Mucosa of descending colon (tissue), 3 donors: ENCODE results near the gene UGT2B15. TPM values are rescaled to one million over a fixed set of nuclear protein-coding genes. Genes with fewer than 3 reads are reported as not detected.
"Not testable (repeated sequence)": the region's sequence is repeated elsewhere in the genome, so short reads cannot be mapped to it uniquely, and the experiment has no call there.

Experiments used
- ATAC-seq: fragments of 200-7000 bp; cut with Tn5 transposase; one replicate; pipeline ENCODE4 v1.9.1; 2020; ENCODE audit warnings: mild to moderate bottlenecking, moderate library complexity
- DNase-seq, 3 donors: peaks; one replicate each; pipeline ENCODE4 v3.0.0-alpha.2; 2020
- H3K36me3 ChIP-seq: fragments of 200-600 bp; one replicate; pipeline ENCODE4 v1.8.0; 2021; ENCODE audit warnings: low read depth, mild to moderate bottlenecking
- H3K4me1 ChIP-seq: fragments of 200-600 bp; one replicate; pipeline ENCODE4 v1.8.0; 2021; ENCODE audit warnings: low read depth, mild to moderate bottlenecking
- H3K4me3 ChIP-seq: fragments of 200-600 bp; one replicate; pipeline ENCODE4 v1.8.0; 2021; ENCODE audit warnings: mild to moderate bottlenecking
- H3K9me3 ChIP-seq: fragments of 200-600 bp; one replicate; pipeline ENCODE4 v1.8.0; 2021; ENCODE audit warnings: mild to moderate bottlenecking
- intact Hi-C, 2 donors: fragments of 100-400 bp; cut with DNase I in 1 of 2; cut with micrococcal nuclease in 1 of 2; formaldehyde crosslinking; loops; one replicate each; pipeline versions ENCODE4 v1.11.0 to v1.11.1; 2022; cut with DNase I, micrococcal nuclease
- total RNA-seq, 3 donors: library from RNA; stranded (reverse); fragmentation: NEBNext Ultra II Directional in 2 of 3; extraction: Animal tissue kit (Norgen Biotek cat#: 25700) in 2 of 3; gene quantifications; one replicate each; pipeline versions ENCODE4 v1.2.1 to v1.2.4, GENCODE V29; 2021 to 2023
- TF ChIP-seq, protein P1 (sequence below): fragments of 200-600 bp; IDR thresholded peaks from one replicate; pipeline ENCODE4 v1.8.0; 2022; ENCODE audit warnings: antibody characterized with exemption, mild to moderate bottlenecking
- donor health status: DM: no; HTN: no; CAD: no; lungs with moderate emphysema.
- donor health status: DM: no; HTN: no; CAD: no.
- donor health status: DM: no; HTN: yes; CAD: no.

UGT2B15 gene
- total RNA-seq, 3 donors from 2014 or later, result 61.8 to 203 (median 133) TPM

DNA sequence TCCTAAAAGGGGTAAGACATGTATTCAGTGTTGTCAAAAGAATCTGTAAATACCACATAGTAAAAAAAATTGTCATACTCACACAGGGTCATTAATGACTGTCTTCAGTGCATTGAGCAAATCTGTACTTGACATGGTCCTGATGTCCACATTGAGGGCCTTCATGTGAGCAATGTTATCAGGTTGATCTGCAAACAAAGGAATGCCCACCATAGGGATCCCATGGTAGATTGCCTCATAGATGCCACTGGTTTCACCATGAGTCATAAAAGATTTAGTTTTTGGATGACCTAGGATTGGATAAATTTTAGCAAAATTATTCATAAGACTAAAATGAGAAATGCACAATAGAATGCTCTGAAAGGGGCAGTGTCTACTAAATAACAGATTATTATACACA, 38.1 kb upstream of the UGT2B15 start:
- ATAC-seq (no peak), DNase-seq (no peak)
- Histone ChIP-seq H3K4me3 (no peak overlapping the region), H3K4me1 (no peaks in the 10 kb centered on the region), H3K36me3 (no peaks in the 10 kb centered on the region), H3K9me3 (no peaks in the 10 kb centered on the region)
- intact Hi-C loops, result no loop called here
- TF ChIP-seq, protein P1, sequence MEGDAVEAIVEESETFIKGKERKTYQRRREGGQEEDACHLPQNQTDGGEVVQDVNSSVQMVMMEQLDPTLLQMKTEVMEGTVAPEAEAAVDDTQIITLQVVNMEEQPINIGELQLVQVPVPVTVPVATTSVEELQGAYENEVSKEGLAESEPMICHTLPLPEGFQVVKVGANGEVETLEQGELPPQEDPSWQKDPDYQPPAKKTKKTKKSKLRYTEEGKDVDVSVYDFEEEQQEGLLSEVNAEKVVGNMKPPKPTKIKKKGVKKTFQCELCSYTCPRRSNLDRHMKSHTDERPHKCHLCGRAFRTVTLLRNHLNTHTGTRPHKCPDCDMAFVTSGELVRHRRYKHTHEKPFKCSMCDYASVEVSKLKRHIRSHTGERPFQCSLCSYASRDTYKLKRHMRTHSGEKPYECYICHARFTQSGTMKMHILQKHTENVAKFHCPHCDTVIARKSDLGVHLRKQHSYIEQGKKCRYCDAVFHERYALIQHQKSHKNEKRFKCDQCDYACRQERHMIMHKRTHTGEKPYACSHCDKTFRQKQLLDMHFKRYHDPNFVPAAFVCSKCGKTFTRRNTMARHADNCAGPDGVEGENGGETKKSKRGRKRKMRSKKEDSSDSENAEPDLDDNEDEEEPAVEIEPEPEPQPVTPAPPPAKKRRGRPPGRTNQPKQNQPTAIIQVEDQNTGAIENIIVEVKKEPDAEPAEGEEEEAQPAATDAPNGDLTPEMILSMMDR, result no peak

- H3K36me3 ChIP-seq, ATAC-seq, H3K4me3 ChIP-seq, DNase-seq, H3K4me1 ChIP-seq, intact Hi-C loops, H3K9me3 ChIP-seq: not testable (repeated sequence)
These were observed 32.7 kb upstream of the UGT2B15 start for GRCh38 chr4:68703168-68703567.

DNA sequence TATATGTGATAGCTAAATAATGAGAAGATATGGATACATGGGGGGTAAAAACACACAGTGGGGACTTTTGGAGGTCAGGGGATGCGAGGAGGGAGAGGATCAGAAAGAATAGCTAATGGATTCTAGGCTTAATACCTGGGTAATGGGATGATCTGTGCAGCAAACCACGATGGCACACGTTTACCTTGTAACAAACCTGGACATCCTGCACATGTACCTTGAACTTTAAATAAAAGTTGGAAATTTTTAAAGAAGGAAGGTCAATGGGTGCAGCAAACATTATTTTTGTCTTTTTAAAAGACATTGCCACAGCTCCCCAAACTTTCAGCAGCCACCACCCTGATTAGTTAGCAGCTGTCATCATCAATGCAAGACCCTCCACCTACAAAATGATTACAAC, 29.7 kb upstream of the UGT2B15 start:
- DNase-seq (no peak), ATAC-seq (no peak)
- TF ChIP-seq, protein P1, result no peak
- H3K36me3 ChIP-seq, result no peaks in the 10 kb centered on the region
- intact Hi-C loops, result no loop called here
- H3K4me3 ChIP-seq, result no peak overlapping the region
- H3K9me3 ChIP-seq, result no peaks in the 10 kb centered on the region
- H3K4me1 ChIP-seq, result no peaks in the 10 kb centered on the region

- Histone ChIP-seq H3K4me3 (no peak overlapping the region), H3K4me1 (no peaks in the 10 kb centered on the region), H3K36me3 (no peaks in the 10 kb centered on the region), H3K9me3 (peaks cover 18% of the 10 kb centered on the region)
- DNase-seq (no peak), ATAC-seq (no peak)
- intact Hi-C loops, result no loop called here
- TF ChIP-seq, protein P1, result no peak
These were observed 23.0 kb upstream of the UGT2B15 start for GRCh38 chr4:68693325-68694075.

DNA sequence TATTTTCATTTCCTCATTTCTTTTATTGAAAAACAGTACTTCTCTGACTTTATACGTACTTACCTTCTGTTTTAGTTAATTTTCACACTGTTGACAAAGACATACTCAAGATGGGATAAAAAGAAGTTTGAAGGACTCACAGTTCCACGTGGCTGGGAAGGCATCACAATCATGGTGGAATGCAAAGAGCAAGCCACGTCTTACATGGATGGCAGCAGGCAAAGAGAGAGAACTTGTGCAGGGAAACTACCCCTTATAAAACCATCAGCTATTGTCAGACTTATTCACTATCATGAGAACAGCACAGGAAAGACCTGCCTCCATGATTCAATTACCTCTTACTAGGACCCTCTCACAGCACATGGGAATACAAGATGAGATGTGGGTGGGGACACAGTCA, 20.7 kb upstream of the UGT2B15 start:
- intact Hi-C loops, result no loop called here
- DNase-seq, result no peak

GRCh38 chr4:68683034-68683433, 12.6 kb upstream of the UGT2B15 start:
- TF ChIP-seq, protein P1, result no peak
- Histone ChIP-seq H3K9me3 (peaks cover 4% of the 10 kb centered on the region), H3K36me3 (no peaks in the 10 kb centered on the region), H3K4me1 (no peaks in the 10 kb centered on the region), H3K4me3 (no peak overlapping the region)
- DNase-seq, result no peak
- no peak for ATAC-seq
- intact Hi-C loops, result no loop called here

More for the DNA sequence above, 20.7 kb upstream of the UGT2B15 start:
- ATAC-seq, result no peak
- no peaks in the 10 kb centered on the region for H3K36me3 ChIP-seq
- TF ChIP-seq, protein P1, result no peak
- peaks cover 18% of the 10 kb centered on the region for H3K9me3 ChIP-seq
- no peaks in the 10 kb centered on the region for H3K4me1 ChIP-seq
- no peak overlapping the region for H3K4me3 ChIP-seq

- H3K36me3 ChIP-seq, ATAC-seq, intact Hi-C loops, H3K9me3 ChIP-seq, H3K4me1 ChIP-seq, DNase-seq, H3K4me3 ChIP-seq: not testable (repeated sequence)
These were observed 10.8 kb upstream of the UGT2B15 start for GRCh38 chr4:68681298-68681697.
